Measurements from ENCODE around the gene TNRC6C. TPM values are rescaled to one million over a fixed set of nuclear protein-coding genes. Genes with fewer than 3 reads are reported as not detected.

Gene TNRC6C
- polyA plus RNA-seq, 3 donors = 0.38 to 0.80 (median 0.46) TPM

- no peak for DNase-seq
- WGBS (ENCODE audit: insufficient coverage) = 94% methylated on average over 19 of the region's 19 CpGs
- Histone ChIP-seq H3K27ac (ENCODE audit: low read depth in 1 of 2, low read length in 2 of 2) (no peak overlapping the region), H3K79me2 (ENCODE audit: insufficient read depth, low read length) (no peaks in the 10 kb centered on the region), H3K9ac (ENCODE audit: insufficient read depth, low read length, poor library complexity, severe bottlenecking) (no peak overlapping the region), H3K27me3 (ENCODE audit: control insufficient read depth in 2 of 2, insufficient read depth in 2 of 2, low read length in 2 of 2) (peaks cover 3 to 58% of the 10 kb centered on the region in 2 donors), H3K4me2 (replicated peaks; ENCODE audit: extremely low read depth, low read length, poor library complexity, severe bottlenecking) (no peak overlapping the region), H3K36me3 (replicated peaks in 1 of 2; ENCODE audit: control insufficient read depth in 1 of 2, insufficient read depth in 2 of 2, low read length in 2 of 2) (no peaks in the 10 kb centered on the region), H4K20me1 (ENCODE audit: insufficient read depth, low read length) (no peaks in the 10 kb centered on the region), H2AFZ (ENCODE audit: insufficient read depth, low read depth, low read length, poor library complexity, severe bottlenecking) (no peak overlapping the region), H3K9me3 (replicated peaks in 1 of 2; ENCODE audit: control insufficient read depth in 1 of 2, insufficient read depth in 1 of 2, low read length in 2 of 2) (peaks cover 0 to under 1% of the 10 kb centered on the region in 2 donors), H3K4me1 (ENCODE audit: control insufficient read depth in 1 of 2, insufficient read depth in 2 of 2, low read length in 2 of 2) (no peaks in the 10 kb centered on the region), H3K4me3 (replicated peaks in 1 of 3; ENCODE audit: low read depth in 2 of 3, low read length in 3 of 3) (no peak overlapping the region)
- Mint-ChIP-seq H3K27me3 (ENCODE audit: low read depth in 3 of 3) (peaks cover 64 to 90% (median 73%) of the 10 kb centered on the region in 3 donors), H3K36me3 (peaks cover 0 to 5% of the 10 kb centered on the region in 2 donors), H3K4me3 (peak overlapping the region in 1 of 2 donors; percentile 53), H3K27ac (peak overlapping the region in 1 of 7 donors; percentile 60), H3K9me3 (peaks cover 0 to 19% (median 7%) of the 10 kb centered on the region in 7 donors), H3K4me1 (peaks cover 3% of the 10 kb centered on the region)
- intact Hi-C loops (cut with micrococcal nuclease) = no loop called here
- no peak for TF ChIP-seq CTCF (IDR thresholded peaks at IDR 0.05)
Measured at GRCh38 chr17:77909236-77909635, 49.3 kb upstream of the TNRC6C start.

GRCh38 chr17:77909816-77910215 is 48.7 kb upstream of the TNRC6C start:
- H3K27ac Mint-ChIP-seq = no peak overlapping the region
- Histone ChIP-seq H2AFZ (ENCODE audit: insufficient read depth, low read depth, low read length, poor library complexity, severe bottlenecking) (no peak overlapping the region), H3K79me2 (ENCODE audit: insufficient read depth, low read length) (no peaks in the 10 kb centered on the region), H3K9me3 (replicated peaks in 1 of 2; ENCODE audit: control insufficient read depth in 1 of 2, insufficient read depth in 1 of 2, low read length in 2 of 2) (peaks cover 0 to 3% of the 10 kb centered on the region in 2 donors), H3K4me1 (ENCODE audit: control insufficient read depth in 1 of 2, insufficient read depth in 2 of 2, low read length in 2 of 2) (no peaks in the 10 kb centered on the region), H3K36me3 (replicated peaks in 1 of 2; ENCODE audit: control insufficient read depth in 1 of 2, insufficient read depth in 2 of 2, low read length in 2 of 2) (no peaks in the 10 kb centered on the region), H3K4me2 (replicated peaks; ENCODE audit: extremely low read depth, low read length, poor library complexity, severe bottlenecking) (no peak overlapping the region), H3K27ac (ENCODE audit: low read depth in 1 of 2, low read length in 2 of 2) (no peak overlapping the region), H3K9ac (ENCODE audit: insufficient read depth, low read length, poor library complexity, severe bottlenecking) (no peak overlapping the region), H3K27me3 (ENCODE audit: control insufficient read depth in 2 of 2, insufficient read depth in 2 of 2, low read length in 2 of 2) (peaks cover 8 to 61% of the 10 kb centered on the region in 2 donors), H4K20me1 (ENCODE audit: insufficient read depth, low read length) (no peaks in the 10 kb centered on the region), H3K4me3 (replicated peaks in 1 of 3; ENCODE audit: low read depth in 2 of 3, low read length in 3 of 3) (no peak overlapping the region)
- H3K4me1 Mint-ChIP-seq = peaks cover 5% of the 10 kb centered on the region
- peaks cover 0 to 22% (median 7%) of the 10 kb centered on the region in 7 donors for H3K9me3 Mint-ChIP-seq
- H3K27me3 Mint-ChIP-seq (ENCODE audit: low read depth in 3 of 3) = peaks cover 69 to 93% (median 77%) of the 10 kb centered on the region in 3 donors
- H3K4me3 Mint-ChIP-seq = peak overlapping the region in 1 of 2 donors; percentile 73
- no peak for DNase-seq
- peaks cover 0 to 5% of the 10 kb centered on the region in 2 donors for H3K36me3 Mint-ChIP-seq
- no peak for TF ChIP-seq CTCF (IDR thresholded peaks at IDR 0.05)
- WGBS (ENCODE audit: insufficient coverage) = 97% methylated on average over 5 of the region's 13 CpGs
- intact Hi-C loops (cut with micrococcal nuclease) = no loop called here

Data from CD14-positive monocyte (primary cell).